K562 (cell line): ENCODE measurements around the gene NBEA. TPM values are rescaled to one million over a fixed set of nuclear protein-coding genes. Genes with fewer than 3 reads are reported as not detected.

ENCODE experiments used
- CTBP1 ChIP-seq: fragments of 450-650 bp; IDR thresholded peaks from 2 replicates; pipeline ENCODE4 v1.6.1; 2016; ENCODE audit warnings: borderline replicate concordance
- CXXC5 ChIP-seq: fragments of 250-450 bp; sonication (Bioruptor Pico); IDR thresholded peaks from 2 replicates; pipeline ENCODE4 v1.8.0; 2022; ENCODE audit warnings: inconsistent platforms, mild to moderate bottlenecking, moderate library complexity
- HDAC8 ChIP-seq: fragments of 450-650 bp; IDR thresholded peaks from 2 replicates; pipeline ENCODE4 v1.6.1; 2016; ENCODE audit warnings: mild to moderate bottlenecking, missing genetic modification characterization, moderate library complexity, missing compliant biosample characterization
- POLR2A ChIP-seq: fragments of 450-650 bp; conservative IDR thresholded peaks from 2 replicates; pipeline ENCODE4 v1.6.1; 2016
- POLR2B ChIP-seq: fragments of 450-650 bp; IDR thresholded peaks from 2 replicates; pipeline ENCODE4 v1.6.1; 2018; ENCODE audit warnings: low read depth; ENCODE audit not compliant: partially characterized antibody
- RBM14 ChIP-seq: fragments of 200-400 bp; formaldehyde crosslinking; IDR thresholded peaks from 2 replicates; pipeline ENCODE4 v1.6.1; 2018; ENCODE audit warnings: low read depth, mild to moderate bottlenecking, low read length, moderate library complexity, borderline replicate concordance; ENCODE audit not compliant: insufficient read depth
- RREB1 ChIP-seq: fragments of 250-450 bp; sonication (Bioruptor Pico); IDR thresholded peaks from 2 replicates; pipeline ENCODE4 v1.4.0; 2020
- SMAD1 ChIP-seq: fragments of 150-350 bp; IDR thresholded peaks from 2 replicates; pipeline ENCODE4 v1.6.1; 2014; ENCODE audit warnings: low read length, low read depth; ENCODE audit not compliant: partially characterized antibody
- TFE3 ChIP-seq: fragments of 450-650 bp; formaldehyde crosslinking; IDR thresholded peaks from 2 replicates; pipeline ENCODE4 v1.4.0; 2020; ENCODE audit warnings: mild to moderate bottlenecking, mixed read lengths
- ZBTB26 ChIP-seq: fragments of 450-650 bp; formaldehyde crosslinking; IDR thresholded peaks from 2 replicates; pipeline ENCODE4 v1.4.0; 2022; ENCODE audit warnings: missing genetic modification characterization
- polyA plus RNA-seq, 8 experiments: library from polyadenylated mRNA; depleted of rRNA in 4 of 8; stranded (reverse) in 5 of 8; unstranded in 3 of 8; fragments of >200 nt; fragmentation: Nextera tagmentation in 2 of 8; fragmentation: Illumina TruSeq in 1 of 8; extraction: Ambion mirVana in 2 of 8; extraction: Trizol in 1 of 8; gene quantifications; 2 replicates each; pipeline versions ENCODE4 v1.2.1 to v1.2.3, GENCODE V29; 2011 to 2014; ENCODE audit warnings: inconsistent platforms in 1 of 8, missing spikeins in 1 of 8
- total RNA-seq, 7 experiments: library from RNA; depleted of rRNA in 6 of 7; stranded (reverse); fragments of >200 nt in 6 of 7; fragmentation: Illumina TruSeq in 2 of 7; extraction: Trizol in 2 of 7; gene quantifications; 2 replicates each; pipeline versions ENCODE4 v1.2.1 to v1.2.3, GENCODE V29; 2011 to 2021; ENCODE audit warnings: low replicate concordance in 1 of 7

NBEA gene
- total and polyA plus RNA-seq, 9 of the 15 experiments (the other 6 are each of a cell fraction or from before 2014, with no cell fraction given): 0.03 to 0.94 (median 0.05) TPM; not detected in 2

GRCh38 chr13:35465371-35465770 is 523.3 kb downstream of the NBEA start (continued):
- TF ChIP-seq RREB1 (CRISPR knock-in tag) (no peak), RBM14 (no peak), CXXC5 (CRISPR knock-in tag) (no peak), CTBP1 (no peak), ZBTB26 (CRISPR knock-in tag) (no peak), POLR2B (no peak), SMAD1 (no peak), POLR2A (no peak), HDAC8 (tag) (no peak), TFE3 (no peak)
